ENCODE measurements around the gene STK24. TPM values are rescaled to one million over a fixed set of nuclear protein-coding genes. Genes with fewer than 3 reads are reported as not detected.

The STK24 gene
- total RNA-seq, 2 donors from 2014 or later: 35.0 to 56.7 TPM

DNA sequence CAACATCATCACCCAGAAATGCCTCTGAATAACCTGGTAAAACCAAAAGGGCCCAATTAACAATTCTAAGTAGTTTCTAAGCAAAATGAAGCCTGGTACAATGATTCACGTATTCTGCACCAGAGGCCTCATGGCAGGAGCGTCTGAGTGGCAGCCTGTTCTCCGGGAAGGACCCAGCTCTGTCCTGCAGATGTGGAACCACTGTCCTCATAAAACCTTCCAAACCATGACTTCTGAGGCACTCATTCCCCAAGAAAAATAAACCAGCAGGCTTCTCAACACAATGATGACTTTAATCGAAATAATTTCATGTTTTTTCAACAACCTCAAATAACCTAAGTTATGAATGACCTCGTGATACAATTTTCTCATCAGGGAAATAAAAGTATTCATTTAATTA lies 89.9 kb downstream of the STK24 start:
- no peaks in the 10 kb centered on the region for H3K9me3 ChIP-seq
- 88 to 91% methylated on average over 5 of the region's 5 CpGs for WGBS, 2 donors
- H3K4me1 ChIP-seq: peaks cover 58% of the 10 kb centered on the region
- intact Hi-C loops (cut with DNase I): no loop called here
- H3K27me3 ChIP-seq: no peaks in the 10 kb centered on the region
- H3K4me3 ChIP-seq: no peak overlapping the region
- no peak overlapping the region for H3K27ac ChIP-seq
- TF ChIP-seq POLR2A (IDR thresholded peaks at IDR 0.05) (no peak), CTCF (IDR thresholded peaks at IDR 0.05) (no peak)
- DNase-seq: no peak
- no peak for ATAC-seq
- no peaks in the 10 kb centered on the region for H3K36me3 ChIP-seq (replicated peaks in 1 of 2; ENCODE audit: insufficient read depth in 1 of 2, low read depth in 2 of 2)

- Histone ChIP-seq H3K4me1 (peaks cover 64% of the 10 kb centered on the region), H3K27me3 (no peaks in the 10 kb centered on the region), H3K4me3 (no peak overlapping the region), H3K36me3 (replicated peaks in 1 of 2; ENCODE audit: insufficient read depth in 1 of 2, low read depth in 2 of 2) (no peaks in the 10 kb centered on the region), H3K27ac (no peak overlapping the region), H3K9me3 (no peaks in the 10 kb centered on the region)
- DNase-seq (no peak), ATAC-seq (no peak)
- intact Hi-C loops (cut with DNase I): no loop called here
- TF ChIP-seq POLR2A (IDR thresholded peaks at IDR 0.05) (no peak), CTCF (IDR thresholded peaks at IDR 0.05) (no peak)
- 96 to 98% methylated on average over 8 of the region's 8 CpGs for WGBS, 2 donors
These were observed 90.5 kb downstream of the STK24 start for GRCh38 chr13:98486412-98486811.

- Histone ChIP-seq H3K9me3 (no peaks in the 10 kb centered on the region), H3K36me3 (replicated peaks in 1 of 2; ENCODE audit: insufficient read depth in 1 of 2, low read depth in 2 of 2) (no peaks in the 10 kb centered on the region), H3K27me3 (no peaks in the 10 kb centered on the region), H3K4me3 (no peak overlapping the region), H3K4me1 (peaks cover 65% of the 10 kb centered on the region), H3K27ac (peak overlapping the region; percentile 96 to 98 (median 98))
- no peak for ATAC-seq
- DNase-seq: no peak
- intact Hi-C loops (cut with DNase I): no loop called here
- 91 to 92% methylated on average over 11 of the region's 11 CpGs for WGBS, 2 donors
- TF ChIP-seq POLR2A (IDR thresholded peaks at IDR 0.05): no peak
These were observed 91.3 kb downstream of the STK24 start for GRCh38 chr13:98485561-98485960.

GRCh38 chr13:98484289-98485219 lies 92.4 kb downstream of the STK24 start:
- peak overlapping the region; percentile 96 to 98 (median 98) for H3K27ac ChIP-seq
- peaks cover 55% of the 10 kb centered on the region for H3K4me1 ChIP-seq
- DNase-seq: peak; percentile 84 to 96 (median 93)
- H3K36me3 ChIP-seq (replicated peaks in 1 of 2; ENCODE audit: insufficient read depth in 1 of 2, low read depth in 2 of 2): no peaks in the 10 kb centered on the region
- no peaks in the 10 kb centered on the region for H3K27me3 ChIP-seq
- peak; percentile 88 for ATAC-seq
- no peaks in the 10 kb centered on the region for H3K9me3 ChIP-seq
- 7 to 20% methylated on average over 20 to 21 of the region's 21 CpGs for WGBS, 2 donors
- intact Hi-C loops (cut with DNase I): no loop called here
- no peak overlapping the region for H3K4me3 ChIP-seq
- peak; percentile 26 to 70 (median 62) for TF ChIP-seq POLR2A (IDR thresholded peaks at IDR 0.05)
- peak in 2 of 7 experiments; percentile 18 to 27 for TF ChIP-seq CTCF (IDR thresholded peaks at IDR 0.05)

GRCh38 chr13:98483601-98484288 lies 93.2 kb downstream of the STK24 start:
- H3K27ac ChIP-seq: peak overlapping the region; percentile 96 to 98 (median 98)
- H3K9me3 ChIP-seq: no peaks in the 10 kb centered on the region
- no peaks in the 10 kb centered on the region for H3K36me3 ChIP-seq (replicated peaks in 1 of 2; ENCODE audit: insufficient read depth in 1 of 2, low read depth in 2 of 2)
- intact Hi-C loops (cut with DNase I): no loop called here
- H3K4me1 ChIP-seq: peaks cover 53% of the 10 kb centered on the region
- H3K4me3 ChIP-seq: no peak overlapping the region
- DNase-seq (no peak), ATAC-seq (peak; percentile 0)
- 27 to 33% methylated on average over 14 of the region's 14 CpGs for WGBS, 2 donors
- no peaks in the 10 kb centered on the region for H3K27me3 ChIP-seq
- no peak for TF ChIP-seq POLR2A (IDR thresholded peaks at IDR 0.05)
- TF ChIP-seq CTCF (IDR thresholded peaks at IDR 0.05): no peak
